Activated CD4-positive, CD25-positive, alpha-beta regulatory T cell treated with anti-CD3 and anti-CD28 coated beads, Interleukin-2, amount 50 U/mL, for 16 hours (primary cell): ENCODE results near the gene CA14.
"Not testable (repeated sequence)": the region's sequence is repeated elsewhere in the genome, so short reads cannot be mapped to it uniquely, and the experiment has no call there.

Experiments
- DNase-seq: peaks from one replicate; pipeline ENCODE4 v3.0.0-alpha.2; 2020; ENCODE audit warnings: low read depth, low spot score

The CA14 gene

GRCh38 chr1:150280138-150280707 is 22.6 kb downstream of the CA14 start:
- DNase-seq, result no peak

DNA sequence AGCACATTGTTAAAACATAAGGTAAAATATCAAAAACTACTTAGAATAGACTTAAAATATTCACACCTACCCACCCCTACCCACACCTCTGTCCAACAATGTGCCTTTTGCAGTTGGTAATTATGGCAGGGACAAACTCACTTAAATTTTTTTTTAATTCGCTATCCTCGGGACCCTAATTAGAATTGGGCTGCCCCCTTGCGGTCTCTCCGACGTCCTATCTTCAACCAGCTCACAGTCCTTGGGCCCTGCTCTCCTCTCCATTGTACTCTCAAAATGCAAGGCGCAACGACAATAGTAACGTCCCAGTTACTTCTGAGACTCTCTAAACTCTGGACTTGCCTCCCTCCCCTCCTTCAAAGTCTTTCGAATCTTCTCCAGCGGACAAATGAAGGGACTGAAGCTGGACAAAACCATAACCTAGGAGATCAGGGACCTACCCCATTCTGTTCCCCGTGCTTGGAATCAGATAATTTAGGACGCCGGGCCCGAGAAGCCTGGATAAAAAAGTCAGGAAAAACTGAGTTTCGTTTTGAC is 23.7 kb downstream of the CA14 start:
- no peak for DNase-seq

GRCh38 chr1:150281758-150282557 is 24.4 kb downstream of the CA14 start, which contains the start of gene CIART:
TSS of gene CIART (plus strand) at chr1:150282554. CDS start at chr1:150283268, 714 bp downstream.
- peak; percentile 61 for DNase-seq

GRCh38 chr1:150282558-150282958 is 25.0 kb downstream of the CA14 start:
- no peak for DNase-seq

- DNase-seq, result no peak
Measured at GRCh38 chr1:150283260-150283659, 25.7 kb downstream of the CA14 start.

GRCh38 chr1:150288382-150288781 is 30.8 kb downstream of the CA14 start:
- DNase-seq, result no peak

DNA sequence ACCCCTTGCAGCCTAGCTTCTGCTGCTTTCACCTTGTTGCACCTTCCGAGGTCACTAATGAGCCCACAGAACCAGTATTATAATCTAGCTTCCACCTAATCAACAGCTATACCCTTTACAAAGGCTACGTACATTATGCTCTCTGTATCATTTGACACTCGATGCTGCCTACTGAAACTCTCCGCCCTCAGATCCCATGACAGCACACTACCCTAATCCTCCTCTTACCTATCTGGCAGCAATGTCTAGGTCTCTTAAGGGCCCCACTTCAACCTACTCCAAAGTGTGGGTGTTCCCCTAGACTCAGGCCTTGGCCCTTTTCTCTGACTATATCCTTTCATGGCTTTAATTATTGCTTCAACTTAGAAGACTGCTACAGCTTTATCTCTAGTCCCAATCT is 31.2 kb downstream of the CA14 start:
- DNase-seq, result no peak

- peak; percentile 77 for DNase-seq
Measured at GRCh38 chr1:150293433-150294253, 36.1 kb downstream of the CA14 start, which contains the start of gene MRPS21. TSS of gene MRPS21 (plus strand) at chr1:150293861. CDS start at chr1:150294367, 506 bp downstream.

- DNase-seq, result no peak
Measured at GRCh38 chr1:150295476-150295875, 37.9 kb downstream of the CA14 start.

GRCh38 chr1:150299716-150300115 is 42.1 kb downstream of the CA14 start:
- DNase-seq, result no peak

DNA sequence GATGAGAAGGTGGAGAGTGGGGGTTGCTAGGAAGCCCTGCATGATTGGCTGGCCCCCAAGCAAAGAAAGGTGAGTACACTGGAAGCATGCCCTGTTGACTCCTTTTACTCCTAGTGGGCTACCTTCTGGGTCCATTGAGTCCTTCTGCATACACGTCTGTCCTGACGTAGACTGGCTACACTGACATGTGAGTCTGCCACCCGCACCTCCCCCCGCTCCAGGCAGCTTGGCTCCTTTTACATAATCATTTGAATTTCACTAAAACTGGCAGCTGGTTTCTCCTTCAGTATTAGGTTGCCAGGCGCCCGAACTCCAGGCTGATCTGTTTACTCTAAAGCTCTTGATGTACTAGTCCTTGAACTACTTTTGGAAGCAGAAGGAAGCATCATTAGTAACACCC is 44.8 kb downstream of the CA14 start:
- DNase-seq, result no peak

GRCh38 chr1:150302902-150303301 is 45.3 kb downstream of the CA14 start:
- no peak for DNase-seq

- not testable (repeated sequence) for DNase-seq
Measured at GRCh38 chr1:150308585-150308984, 51.0 kb downstream of the CA14 start.

DNA sequence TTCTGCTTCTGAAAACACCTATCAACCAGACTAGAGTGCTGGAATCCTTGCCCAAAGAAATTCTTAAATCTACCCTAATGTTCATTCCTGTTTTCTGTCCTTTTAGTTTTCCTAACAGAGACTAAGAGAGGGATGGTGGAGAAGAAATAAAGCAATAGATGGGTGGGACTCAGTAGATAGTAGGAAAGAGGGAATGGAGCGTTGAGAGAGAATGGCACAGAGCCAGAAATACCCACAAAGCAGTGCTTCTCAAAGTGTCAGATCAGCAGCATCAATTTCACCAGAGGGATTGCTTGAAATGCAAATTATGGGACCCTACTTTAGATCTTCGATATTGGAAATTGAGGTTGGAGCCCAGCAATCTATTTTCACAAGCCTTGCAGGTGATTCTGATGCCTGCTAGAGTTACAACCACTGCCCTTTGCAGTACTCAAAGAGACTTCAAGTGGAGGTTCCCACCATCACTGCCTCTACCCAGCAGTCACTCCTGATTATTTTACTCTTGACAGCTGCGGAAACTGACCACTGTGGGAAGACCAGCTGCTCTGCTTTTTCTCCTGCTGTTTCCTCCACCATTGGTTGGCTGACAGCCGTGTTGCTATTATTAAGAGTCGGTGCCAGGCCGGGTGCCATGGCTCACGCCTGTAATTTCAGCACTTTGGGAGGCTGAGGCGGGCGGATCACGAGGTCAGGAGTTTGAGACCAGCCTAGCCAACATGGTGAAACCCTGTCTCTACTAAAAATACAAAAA is 52.4 kb downstream of the CA14 start:
- DNase-seq, result no peak

DNA sequence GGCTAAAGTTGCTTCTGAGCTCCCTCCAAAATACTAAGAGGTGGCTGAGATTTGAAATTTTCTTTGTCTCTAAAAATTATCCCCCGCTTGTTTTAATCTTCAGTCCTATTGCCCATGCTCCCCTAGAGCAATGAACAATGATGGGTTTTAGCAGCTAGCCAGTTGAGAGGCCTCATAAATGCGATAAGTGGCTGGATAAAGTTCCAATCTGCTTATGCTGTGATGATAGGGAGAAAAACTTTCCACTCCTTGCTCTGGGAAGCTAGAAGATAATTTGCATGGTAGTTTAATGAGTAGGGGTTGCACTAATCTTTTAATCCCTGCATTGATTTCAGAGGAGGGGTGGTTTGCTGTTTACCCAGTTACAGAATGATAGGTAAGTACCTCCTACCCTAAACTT is 54.2 kb downstream of the CA14 start:
- DNase-seq, result no peak
